Fibroblast of skin of scalp (primary cell): Measurements from ENCODE around the gene RNF146. TPM values are rescaled to one million over a fixed set of nuclear protein-coding genes. Genes with fewer than 3 reads are reported as not detected.
"Not testable (repeated sequence)": the region's sequence is repeated elsewhere in the genome, so short reads cannot be mapped to it uniquely, and the experiment has no call there.

Experiments
- DNase-seq: peaks from one replicate; pipeline ENCODE4 v3.0.0-alpha.2; 2013
- polyA plus RNA-seq, 2 experiments: library from polyadenylated mRNA; unstranded; fragments of 120-200 nt; gene quantifications; one replicate each; pipeline ENCODE4 v1.2.1, GENCODE V29; 2013; ENCODE audit not compliant: insufficient read length in 2 of 2

Gene RNF146, protein sequence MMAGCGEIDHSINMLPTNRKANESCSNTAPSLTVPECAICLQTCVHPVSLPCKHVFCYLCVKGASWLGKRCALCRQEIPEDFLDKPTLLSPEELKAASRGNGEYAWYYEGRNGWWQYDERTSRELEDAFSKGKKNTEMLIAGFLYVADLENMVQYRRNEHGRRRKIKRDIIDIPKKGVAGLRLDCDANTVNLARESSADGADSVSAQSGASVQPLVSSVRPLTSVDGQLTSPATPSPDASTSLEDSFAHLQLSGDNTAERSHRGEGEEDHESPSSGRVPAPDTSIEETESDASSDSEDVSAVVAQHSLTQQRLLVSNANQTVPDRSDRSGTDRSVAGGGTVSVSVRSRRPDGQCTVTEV
- 34.9 TPM for polyA plus RNA-seq (2013, experiment 1 of 2; ENCODE audit: insufficient read length)
- polyA plus RNA-seq (2013, experiment 2 of 2; ENCODE audit: insufficient read length), result 38.1 TPM

DNA sequence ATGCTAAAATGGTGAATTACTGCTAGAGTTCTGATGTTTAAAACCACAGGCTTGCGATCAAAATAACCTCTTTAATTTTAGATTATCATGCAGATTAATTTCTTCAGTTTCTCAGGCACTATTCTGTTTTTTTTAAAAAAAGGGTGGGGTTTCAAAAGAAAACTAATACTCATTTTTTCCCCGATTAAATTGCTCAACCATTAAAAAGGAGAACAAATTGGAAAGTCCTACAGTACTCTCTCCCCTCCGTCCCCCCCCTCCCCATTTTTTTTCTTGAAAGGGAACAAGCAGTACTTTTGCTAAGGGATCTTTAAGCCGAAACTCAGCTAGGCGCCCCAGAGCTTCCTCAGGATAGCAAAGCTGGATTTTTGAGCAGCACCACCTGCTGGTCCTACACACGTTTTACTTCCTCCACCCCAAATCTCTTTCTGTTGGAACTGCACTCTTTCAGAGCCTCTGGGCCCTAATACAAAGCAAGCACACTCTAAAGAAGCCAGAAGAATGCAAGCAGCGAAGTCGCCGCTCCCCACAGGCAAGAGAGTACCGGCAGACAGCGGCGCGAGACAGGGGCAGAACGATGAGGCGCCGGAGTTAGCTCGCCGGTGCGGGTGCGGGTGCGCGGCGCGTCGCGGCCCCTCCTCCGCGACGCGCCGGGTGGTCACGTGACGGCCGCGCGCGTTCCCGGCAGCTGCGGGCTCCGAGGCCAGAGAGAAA is at the start of gene RNF146:
TSS of gene RNF146 (plus strand) at position 687 of the 714 bp plus-strand sequence. CDS start 13,475 bp downstream, outside the sequence.
- peak; percentile 86 for DNase-seq

DNA sequence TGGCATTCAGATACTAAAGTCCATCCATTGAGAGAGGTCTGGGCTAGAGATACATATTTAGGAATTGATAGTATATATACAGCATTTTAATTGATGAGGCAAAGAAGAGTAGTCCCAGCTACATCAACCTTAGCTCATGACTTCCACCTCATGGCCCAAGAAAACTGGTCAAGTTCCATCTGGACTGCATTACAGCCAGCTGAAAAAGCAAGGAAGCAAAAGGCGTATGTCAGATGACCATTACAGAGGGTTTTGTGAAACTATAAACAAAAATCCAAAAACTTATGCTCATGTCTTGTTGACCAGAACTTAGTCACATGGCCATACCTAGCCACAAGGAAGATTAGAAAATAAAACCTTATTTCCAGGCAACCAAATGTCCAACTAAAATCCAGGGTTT is 46.8 kb upstream of the RNF146 start:
- no peak for DNase-seq

DNA sequence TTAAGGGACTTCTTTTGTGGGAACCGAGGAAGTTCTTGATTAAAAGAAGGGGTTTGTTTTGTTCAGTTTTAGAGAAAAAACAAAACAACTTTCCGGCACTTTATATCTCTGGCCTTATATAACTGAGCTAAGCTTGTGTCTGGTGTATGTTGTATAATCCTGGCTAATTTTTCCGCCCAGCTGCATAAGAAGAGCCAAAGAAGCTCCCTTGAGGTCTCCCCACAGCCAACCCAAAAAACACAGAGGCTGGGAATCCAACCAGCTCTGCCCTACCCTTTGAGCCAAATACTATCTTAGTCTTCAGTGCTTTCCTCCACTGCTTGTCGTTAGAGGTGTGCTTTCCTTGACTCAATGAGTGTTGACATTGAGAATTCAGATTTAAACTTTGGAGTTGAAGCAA is 45.5 kb upstream of the RNF146 start:
- DNase-seq, result no peak

DNA sequence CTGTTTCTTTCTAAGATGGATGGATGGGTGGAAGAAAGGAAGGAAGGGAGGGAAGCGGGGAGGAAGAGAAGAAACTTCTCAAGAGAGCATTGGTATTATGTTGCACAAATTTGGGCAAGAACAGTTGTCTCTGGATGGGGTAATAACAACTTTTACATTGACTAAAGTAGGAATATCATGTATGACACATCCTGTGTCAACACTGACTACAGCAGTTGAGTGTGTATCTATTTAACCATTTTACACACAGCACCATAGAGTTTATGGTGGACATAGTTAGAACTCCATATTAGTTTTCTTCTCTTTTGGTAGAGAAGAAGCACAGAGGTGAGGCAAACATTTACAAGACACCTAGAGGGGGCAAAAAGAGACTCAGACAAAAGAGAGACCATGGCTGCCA is 44.2 kb upstream of the RNF146 start:
- DNase-seq, result no peak

DNA sequence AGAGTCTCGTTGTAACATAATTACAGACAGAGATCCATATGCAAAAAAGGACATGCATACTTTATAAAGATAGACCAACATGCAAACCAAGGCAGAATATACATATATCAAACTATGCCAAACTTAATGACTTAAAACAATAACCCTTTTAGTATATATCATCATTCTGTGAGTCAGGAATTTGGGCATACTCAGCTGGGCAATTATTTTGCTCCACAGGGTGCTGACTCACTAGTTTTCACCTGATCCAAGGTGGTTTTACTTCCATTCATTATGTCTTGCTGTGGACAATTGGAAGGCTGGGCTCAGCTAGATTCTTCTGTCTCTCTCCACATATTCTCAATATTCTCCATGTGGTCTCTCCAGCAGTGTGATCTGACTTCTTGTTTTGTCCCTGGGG is 41.2 kb upstream of the RNF146 start:
- no peak for DNase-seq

DNA sequence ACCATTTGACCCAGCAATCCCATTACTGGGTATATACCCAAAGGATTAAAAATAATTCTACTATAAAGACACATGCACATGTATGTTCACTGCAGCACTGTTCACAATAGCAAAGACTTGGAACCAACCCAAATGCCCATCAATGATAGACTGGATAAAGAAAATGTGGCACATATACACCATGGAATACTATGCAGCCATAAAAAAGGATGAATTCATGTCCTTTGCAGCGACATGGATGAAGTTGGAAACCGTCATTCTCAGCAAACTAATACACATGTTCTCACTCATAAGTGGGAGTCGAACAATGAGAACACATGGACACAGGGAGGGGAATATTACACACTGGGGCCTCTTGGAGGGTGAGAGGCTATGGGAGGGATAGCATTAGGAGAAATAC is 32.8 kb upstream of the RNF146 start:
- not testable (repeated sequence) for DNase-seq

DNA sequence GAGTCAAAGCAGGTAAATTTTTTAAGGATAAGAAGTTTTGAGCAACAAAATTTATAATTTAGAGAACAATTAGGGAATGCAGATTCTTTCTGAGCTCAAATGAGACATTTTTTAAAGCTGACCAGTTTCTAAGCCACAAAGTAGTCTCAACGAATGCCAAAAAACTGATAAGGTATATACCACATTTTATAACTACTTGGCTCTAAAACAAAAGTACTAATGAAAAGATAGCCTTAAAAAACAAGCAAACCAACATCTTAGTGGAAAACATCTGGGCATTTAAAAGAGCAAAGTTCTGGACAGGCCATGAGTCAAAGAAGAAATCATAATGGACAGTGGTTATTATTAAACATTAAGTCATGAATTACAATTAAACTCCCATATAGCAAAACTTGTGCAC is 23.2 kb upstream of the RNF146 start:
- no peak for DNase-seq

DNA sequence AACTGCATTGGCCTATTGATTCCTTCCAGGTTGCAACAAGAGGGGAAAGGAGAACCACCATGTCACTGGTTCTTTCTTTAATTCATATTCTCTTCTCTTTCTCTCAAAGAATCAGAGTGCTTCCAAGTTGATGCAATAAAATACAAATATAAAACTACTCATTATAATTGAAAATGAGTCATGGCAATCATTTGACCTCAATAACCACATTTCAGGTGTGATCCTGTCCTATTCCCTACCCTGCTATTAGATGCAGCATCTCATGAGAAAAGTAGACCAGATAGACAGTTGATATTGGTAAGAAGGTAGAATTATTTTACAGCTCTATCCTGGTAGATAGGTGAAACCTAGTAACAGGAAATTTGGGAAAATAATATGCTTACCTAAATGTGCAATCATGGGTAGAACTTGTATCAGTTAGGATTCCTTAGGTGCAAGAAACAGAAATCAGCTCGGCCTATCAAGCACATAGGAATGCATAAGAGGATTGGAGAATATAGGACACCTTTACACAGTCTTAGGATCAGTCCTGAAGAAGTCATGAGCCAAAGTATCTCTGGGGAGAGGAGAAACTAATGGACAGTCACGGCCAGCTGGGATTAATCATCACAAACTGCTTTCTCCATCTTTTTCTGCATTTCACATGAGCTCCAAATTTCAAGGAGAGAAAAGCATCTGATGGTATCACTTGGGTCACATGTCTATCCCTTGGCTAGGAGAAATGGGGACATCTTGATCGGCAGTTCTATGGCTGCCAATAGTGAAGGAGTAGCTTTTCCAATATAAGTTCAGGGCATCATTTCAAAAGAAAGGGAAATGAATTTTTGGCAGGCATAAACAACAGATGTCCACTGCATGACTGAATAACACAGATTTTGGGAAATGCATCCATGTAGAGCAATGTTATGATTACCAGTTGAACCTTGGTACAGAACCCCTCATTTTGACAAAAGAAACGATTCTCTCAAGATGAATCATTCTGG is 19.3 kb upstream of the RNF146 start:
- DNase-seq, result no peak

DNA sequence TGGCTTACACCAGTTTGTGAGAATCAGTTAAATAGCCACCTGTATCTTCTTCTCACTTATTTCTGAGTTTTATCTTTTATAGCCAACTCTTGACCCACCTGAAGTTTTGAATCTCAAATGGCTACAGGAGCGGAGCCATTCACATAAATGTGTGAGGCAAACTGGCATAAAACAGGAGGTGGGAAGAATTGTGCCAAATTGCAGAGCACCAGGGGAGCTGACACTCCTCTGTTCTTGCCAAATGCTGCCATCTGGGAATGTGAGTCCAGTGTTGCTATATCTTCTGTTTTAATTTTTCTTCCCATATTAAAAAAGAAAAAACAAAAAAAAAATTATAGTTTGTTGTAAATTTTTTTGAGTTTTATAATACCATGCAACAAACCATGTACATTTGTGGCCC is 17.0 kb upstream of the RNF146 start:
- DNase-seq, result no peak

DNA sequence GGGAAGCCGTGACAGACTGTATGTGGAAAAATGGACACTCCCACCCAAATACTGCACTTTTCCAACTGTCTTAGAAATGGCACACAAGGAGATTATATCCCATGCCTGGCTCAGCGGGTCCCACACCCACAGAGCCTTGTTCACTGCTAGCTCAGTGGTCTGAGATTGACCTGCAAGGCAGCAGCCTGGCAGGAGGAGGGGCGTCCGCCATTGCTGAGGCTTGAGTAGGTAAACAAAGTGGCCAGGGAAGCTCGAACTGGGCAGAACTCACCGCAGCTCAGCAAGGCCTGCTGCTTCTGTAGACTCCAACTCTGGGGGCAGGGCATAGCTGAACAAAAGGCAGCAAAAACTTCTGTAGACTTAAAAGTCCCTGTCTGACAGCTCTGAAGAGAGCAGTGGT is 11.4 kb upstream of the RNF146 start:
- DNase-seq, result no peak

DNA sequence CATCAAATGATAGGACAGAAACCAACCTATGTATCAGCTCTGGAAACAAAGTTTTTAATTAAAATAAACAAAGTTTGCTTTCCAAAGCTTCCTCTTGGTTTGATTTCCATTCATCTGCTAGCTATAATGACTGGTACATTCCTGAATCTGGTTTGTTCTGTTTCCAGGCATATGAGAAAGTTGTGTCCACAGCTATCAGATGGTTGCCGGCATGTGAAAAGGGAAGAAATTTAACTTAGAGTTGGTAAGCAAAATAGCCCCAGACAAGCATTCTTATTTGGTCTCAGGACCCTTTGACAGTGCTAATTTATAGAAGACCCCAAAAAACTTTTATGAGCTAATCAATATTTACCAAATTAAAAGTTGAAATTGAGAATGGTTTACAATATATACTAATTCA is 3.8 kb upstream of the RNF146 start:
- no peak for DNase-seq

DNA sequence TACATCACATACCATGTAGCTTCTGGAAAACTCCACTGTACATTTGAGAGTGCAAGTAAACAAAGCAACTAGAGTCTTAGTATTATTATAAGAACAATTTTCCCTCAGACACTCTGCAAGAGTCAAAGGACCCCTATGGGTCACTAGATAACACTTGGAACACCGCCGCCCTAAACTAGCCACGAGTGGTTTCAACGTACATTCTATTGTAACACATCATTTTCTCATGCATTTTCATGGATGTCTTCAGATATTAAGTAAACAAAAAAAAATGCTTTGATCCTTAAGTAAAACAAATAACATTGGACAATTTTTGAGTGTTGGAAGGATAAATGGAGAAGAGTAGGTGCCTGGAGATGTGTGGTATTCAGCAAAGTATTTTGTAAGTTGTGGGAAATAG is 3.2 kb upstream of the RNF146 start:
- DNase-seq, result no peak

DNA sequence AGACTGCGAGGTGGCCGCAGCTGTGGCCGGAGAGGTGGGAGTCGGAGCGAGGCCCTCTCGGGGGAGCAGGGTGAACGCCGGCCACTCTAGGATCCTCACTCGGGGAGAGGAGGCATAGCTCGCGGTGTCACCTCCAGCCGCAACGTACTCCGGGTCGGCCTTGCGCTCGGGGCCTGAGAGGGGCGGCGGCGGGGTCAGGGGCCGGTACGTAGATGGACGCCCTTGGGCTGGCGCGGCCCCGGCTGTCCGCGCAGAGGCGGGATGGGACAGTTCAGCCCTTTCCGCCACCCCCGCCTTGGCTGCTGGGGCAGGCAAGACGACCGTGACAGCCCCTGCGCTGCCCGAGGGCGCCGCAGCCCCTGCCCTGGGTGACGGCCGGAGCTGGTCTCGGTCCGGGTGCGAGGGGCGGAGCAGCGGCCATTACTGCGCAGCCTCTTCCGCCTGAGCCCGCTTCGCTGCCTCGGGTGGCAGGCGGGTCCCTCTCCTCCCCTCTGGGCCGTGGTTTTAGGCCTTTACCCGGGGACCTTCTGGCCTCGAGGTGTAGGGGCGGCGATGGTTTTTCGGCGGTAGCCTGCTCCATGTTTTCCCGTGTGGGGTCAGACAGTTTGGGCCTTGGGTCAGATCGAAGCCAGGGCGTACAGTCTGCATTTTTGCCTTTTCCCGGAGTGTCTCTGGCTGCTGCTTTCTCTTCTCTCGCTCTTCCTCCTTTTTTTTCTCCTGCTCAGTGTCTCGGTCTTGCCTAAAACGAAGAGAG is 405 bp downstream of the RNF146 start:
- peak; percentile 58 for DNase-seq

DNA sequence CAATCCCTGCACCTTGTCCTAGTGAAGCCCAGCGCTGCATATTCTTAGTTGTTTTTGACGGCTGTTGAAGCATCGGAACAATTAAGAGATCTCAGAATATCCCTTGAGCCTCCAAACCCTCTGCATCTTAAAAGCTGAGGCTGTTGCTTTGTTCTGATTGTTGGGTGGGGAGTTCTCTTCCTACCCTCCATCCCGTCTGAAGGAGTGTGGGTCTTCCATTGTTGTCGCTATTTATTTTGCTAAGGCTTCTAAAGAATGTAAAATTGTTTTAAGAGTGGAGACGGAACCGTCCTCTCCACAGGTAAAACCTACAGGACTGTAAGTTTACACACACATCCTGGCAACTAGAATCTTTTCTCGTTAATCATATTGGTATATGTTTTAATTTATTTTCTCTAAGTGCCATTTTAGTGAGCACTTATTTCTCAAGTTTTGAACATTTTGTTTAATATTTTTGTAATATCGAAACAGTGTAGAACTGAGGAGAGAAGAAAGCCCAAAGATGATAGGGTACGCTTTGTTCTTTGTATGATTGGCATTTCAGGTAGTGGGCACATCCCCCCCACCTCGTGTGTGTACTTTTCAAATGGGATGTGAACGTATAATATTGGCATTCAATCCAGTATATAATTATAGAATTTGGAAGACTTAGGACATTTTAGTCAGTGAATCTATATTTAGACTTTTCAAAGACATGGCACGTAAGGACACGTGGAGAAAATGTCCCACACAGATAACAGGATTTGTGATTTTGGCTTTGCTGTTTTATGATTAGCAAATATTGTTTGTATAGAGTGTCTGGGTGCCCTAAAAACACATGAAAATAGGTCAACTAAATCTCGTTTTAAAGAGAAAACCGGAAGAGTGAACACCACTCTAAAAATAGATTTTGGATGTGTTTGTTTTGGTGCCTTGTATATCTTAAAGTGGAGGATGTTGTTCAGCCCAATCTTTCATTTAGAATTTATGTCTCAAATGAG is 1.3 kb downstream of the RNF146 start:
- DNase-seq, result peak; percentile 1

DNA sequence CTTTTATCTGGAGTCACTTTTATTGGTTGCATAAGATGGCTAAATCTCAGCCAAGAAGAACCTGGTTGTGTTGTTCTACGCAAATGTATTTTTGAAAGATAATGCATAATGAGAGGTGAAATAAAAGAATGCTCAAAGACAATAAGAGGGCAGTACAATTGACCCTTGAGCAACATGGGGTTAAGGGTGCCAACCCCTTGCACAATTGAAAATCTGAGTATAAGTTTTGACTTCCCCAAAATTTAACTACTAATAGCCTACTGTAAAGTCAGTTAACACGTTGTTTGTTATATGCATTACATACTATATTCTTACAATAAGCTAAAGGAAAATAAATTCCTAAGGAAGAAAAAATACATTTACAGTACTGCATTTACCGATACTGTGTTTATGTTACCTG is 5.9 kb downstream of the RNF146 start:
- DNase-seq, result no peak

DNA sequence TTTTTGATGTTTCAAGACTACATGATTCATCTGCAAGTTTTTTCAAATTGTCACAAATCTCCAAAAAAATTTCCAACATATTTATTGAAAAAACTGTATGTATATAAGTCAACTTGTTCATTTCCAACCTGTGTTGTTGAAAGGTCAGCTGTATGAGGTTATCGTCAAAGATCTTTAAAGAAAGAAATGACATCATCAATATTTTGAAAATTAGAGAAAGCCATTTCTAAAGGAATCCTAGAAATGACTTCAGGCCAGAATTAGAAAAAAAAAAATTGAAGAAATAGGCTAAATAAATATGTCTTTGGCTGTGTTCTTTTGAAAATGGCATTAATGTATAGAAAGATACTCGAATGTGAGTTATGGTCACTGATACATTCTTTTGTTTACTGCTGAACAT is 6.8 kb downstream of the RNF146 start:
- DNase-seq, result no peak

DNA sequence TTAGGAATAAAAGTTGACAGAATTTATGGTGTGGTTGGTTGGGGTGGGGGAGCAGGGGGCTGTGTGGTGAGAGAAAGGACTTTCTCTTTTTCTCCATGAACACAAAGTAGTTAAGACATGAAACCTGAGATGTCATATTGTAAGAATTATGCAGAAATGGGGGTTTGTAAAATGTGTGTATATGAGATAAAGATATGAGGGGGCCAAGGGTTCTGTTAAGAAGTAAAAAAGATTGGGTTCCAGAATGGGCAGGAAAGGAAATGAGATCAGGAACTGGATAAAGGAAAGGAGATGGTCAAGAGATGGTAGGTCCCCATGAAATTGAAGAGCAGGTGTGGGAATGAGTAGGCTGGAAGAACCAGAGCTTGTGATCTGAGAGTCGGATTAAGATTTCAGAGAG is 9.7 kb downstream of the RNF146 start:
- DNase-seq, result no peak

DNA sequence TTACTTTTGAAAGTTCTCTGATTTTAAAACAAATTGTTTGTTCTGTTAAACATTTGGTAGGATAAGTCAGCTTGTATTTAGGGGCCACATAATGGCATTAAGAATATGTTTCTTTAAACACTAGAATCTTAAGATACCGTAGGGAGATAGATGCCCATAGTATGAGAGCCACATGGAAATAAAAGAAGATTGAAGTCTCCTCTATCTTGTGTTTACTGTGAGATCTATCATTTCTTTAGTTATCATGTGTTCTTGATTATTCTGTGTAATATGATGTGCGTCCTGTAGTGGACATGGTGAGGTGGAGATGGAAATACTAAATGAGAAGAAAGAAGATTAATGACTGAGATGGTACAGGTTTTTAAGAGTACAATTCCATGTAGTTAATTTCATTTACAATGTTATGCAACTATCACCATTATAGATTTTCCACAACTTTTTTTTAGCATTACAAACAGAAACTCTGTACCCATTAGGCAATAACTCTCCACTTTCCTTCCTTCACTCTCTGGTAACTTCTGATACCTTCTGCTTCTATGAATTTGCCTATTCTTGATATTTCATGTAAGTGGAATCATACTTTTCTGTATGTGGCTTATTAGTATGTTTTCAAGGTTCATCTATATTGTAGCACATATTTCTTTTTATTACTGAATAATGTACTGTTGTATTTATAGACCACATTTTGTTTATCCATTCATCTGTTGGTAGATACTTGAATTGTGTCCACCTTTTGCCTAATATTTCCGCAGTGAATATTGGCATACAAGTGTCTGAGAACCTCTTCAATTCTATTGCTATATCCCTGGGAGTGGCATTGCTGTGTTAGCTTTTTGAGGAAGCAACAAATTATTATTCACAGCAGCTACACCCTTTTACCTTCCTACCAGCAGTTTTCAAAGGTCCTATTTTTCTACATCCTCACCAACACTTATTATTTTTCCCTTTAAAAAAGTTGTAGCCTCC is 11.5 kb downstream of the RNF146 start:
- DNase-seq, result no peak

DNA sequence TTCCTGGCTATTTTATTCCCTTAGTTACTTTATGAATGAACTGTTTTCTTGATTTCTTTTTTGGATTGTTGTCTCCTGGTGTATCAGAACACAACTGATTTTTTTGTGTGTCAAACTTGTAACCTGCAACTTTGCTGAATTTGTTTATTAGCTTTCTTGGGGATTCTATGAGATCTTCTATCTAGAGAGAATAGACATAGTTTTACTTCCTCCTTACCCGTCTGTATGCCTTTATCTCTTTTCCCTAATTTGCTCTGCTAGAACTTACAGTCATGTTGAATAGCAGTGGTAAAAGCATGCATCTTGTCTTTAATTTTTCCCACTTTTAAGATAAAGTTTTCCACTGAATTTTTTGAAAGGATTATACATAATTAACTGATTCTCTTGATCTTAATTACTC is 13.2 kb downstream of the RNF146 start:
- no peak for DNase-seq

DNA sequence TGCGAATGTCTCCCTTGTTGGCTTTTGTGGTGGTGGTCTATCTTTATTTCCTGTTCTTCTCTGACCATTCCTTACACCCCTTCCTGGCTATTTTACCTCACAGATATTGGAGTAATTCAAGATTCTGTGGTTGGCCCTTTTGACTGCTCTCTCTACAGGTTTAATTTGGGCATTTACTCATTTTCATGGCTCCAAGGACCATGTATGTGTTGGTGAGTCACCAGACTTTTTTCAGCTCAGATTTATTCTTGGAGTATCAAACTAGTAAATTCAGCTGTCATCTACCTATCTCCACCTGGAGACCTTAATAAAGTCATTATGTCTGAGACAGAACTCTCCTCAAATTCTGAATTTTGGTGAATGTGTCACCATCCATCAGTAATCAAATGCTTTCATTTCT is 15.5 kb downstream of the RNF146 start:
- no peak for DNase-seq
